ENCODE measurements around the gene ZSCAN5C. TPM values are rescaled to one million over a fixed set of nuclear protein-coding genes. Genes with fewer than 3 reads are reported as not detected.
"Not testable (repeated sequence)": the region's sequence is repeated elsewhere in the genome, so short reads cannot be mapped to it uniquely, and the experiment has no call there.

Gene ZSCAN5C
- total RNA-seq, 4 donors from 2014 or later: not detected

- Histone ChIP-seq H3K4me3 (no peak overlapping the region), H3K27ac (no peak overlapping the region), H3K4me1 (no peaks in the 10 kb centered on the region), H3K27me3 (no peaks in the 10 kb centered on the region), H3K9me3 (no peaks in the 10 kb centered on the region), H3K36me3 (no peaks in the 10 kb centered on the region)
- no peak for TF ChIP-seq CTCF (IDR thresholded peaks at IDR 0.05)
- no peak for TF ChIP-seq POLR2A (IDR thresholded peaks at IDR 0.05)
- DNase-seq: no peak
Observed at GRCh38 chr19:56245121-56245740, 43.2 kb downstream of the ZSCAN5C start.

GRCh38 chr19:56245764-56246163 lies 43.7 kb downstream of the ZSCAN5C start:
- not testable (repeated sequence) for H3K4me1 ChIP-seq

GRCh38 chr19:56248736-56249338 lies 46.8 kb downstream of the ZSCAN5C start:
- not testable (repeated sequence) for H3K9me3 ChIP-seq, H3K4me3 ChIP-seq, H3K27me3 ChIP-seq, H3K4me1 ChIP-seq, H3K36me3 ChIP-seq, DNase-seq, H3K27ac ChIP-seq

More at GRCh38 chr19:56245764-56246163, 43.7 kb downstream of the ZSCAN5C start:
- H3K9me3 ChIP-seq, H3K36me3 ChIP-seq, H3K27me3 ChIP-seq, H3K4me3 ChIP-seq, DNase-seq, H3K27ac ChIP-seq: not testable (repeated sequence)

GRCh38 chr19:56252699-56253422 lies 50.8 kb downstream of the ZSCAN5C start:
- Histone ChIP-seq H3K27ac (no peak overlapping the region), H3K36me3 (no peaks in the 10 kb centered on the region), H3K4me3 (no peak overlapping the region), H3K9me3 (no peaks in the 10 kb centered on the region), H3K27me3 (no peaks in the 10 kb centered on the region), H3K4me1 (no peaks in the 10 kb centered on the region)
- TF ChIP-seq POLR2A (IDR thresholded peaks at IDR 0.05): no peak
- TF ChIP-seq CTCF (IDR thresholded peaks at IDR 0.05): peak; percentile 49 to 75 (median 64)
- peak; percentile 62 to 84 (median 79) for DNase-seq

- Histone ChIP-seq H3K27ac (no peak overlapping the region), H3K36me3 (no peaks in the 10 kb centered on the region), H3K4me3 (no peak overlapping the region), H3K4me1 (no peaks in the 10 kb centered on the region), H3K9me3 (no peaks in the 10 kb centered on the region), H3K27me3 (no peaks in the 10 kb centered on the region)
- DNase-seq: no peak
- TF ChIP-seq CTCF (IDR thresholded peaks at IDR 0.05): peak in 4 of 6 experiments; percentile 27 to 64 (median 44)
- no peak for TF ChIP-seq POLR2A (IDR thresholded peaks at IDR 0.05)
Observed at GRCh38 chr19:56253737-56254136, 51.7 kb downstream of the ZSCAN5C start.

- Histone ChIP-seq H3K4me3 (no peak overlapping the region), H3K27me3 (no peaks in the 10 kb centered on the region), H3K27ac (no peak overlapping the region), H3K9me3 (no peaks in the 10 kb centered on the region), H3K36me3 (no peaks in the 10 kb centered on the region), H3K4me1 (no peaks in the 10 kb centered on the region)
- DNase-seq: no peak
- no peak for TF ChIP-seq CTCF (IDR thresholded peaks at IDR 0.05)
- TF ChIP-seq POLR2A (IDR thresholded peaks at IDR 0.05): no peak
Observed at GRCh38 chr19:56258272-56258671, 56.2 kb downstream of the ZSCAN5C start.

Other genes starting within 250 kb of the ZSCAN5C start
- gene NLRP5, start 215.5 kb upstream of the ZSCAN5C start, total RNA-seq: not detected
- gene ZNF787, start 81.0 kb upstream of the ZSCAN5C start, total RNA-seq: 10 to 100 TPM; 19.0 to 42.1 (median 26.9) TPM
- 10 to 100 TPM; 22.1 to 49.9 (median 33.2) TPM for gene ZNF444, start 61.0 kb upstream of the ZSCAN5C start, total RNA-seq
- gene GALP, start 26.3 kb upstream of the ZSCAN5C start, total RNA-seq: not detected
- gene ZSCAN5B, start 4.5 kb upstream of the ZSCAN5C start, total RNA-seq: not detected
- gene EDDM13, start 70.5 kb downstream of the ZSCAN5C start, total RNA-seq: not detected
- gene ZSCAN5A, start 112.6 kb downstream of the ZSCAN5C start, total RNA-seq: 10 to 100 TPM; 14.9 to 19.0 (median 15.3) TPM
- gene ZNF582, start 191.3 kb downstream of the ZSCAN5C start, total RNA-seq: 10 to 100 TPM in 1 of 4 donors, 1 to 10 TPM in 3; 1.9 to 10.7 (median 3.0) TPM
- gene ZNF583, start 202.1 kb downstream of the ZSCAN5C start, total RNA-seq: 1 to 10 TPM; 1.3 to 3.6 (median 3.3) TPM

All from Peyer's patch (tissue), 4 donors.